Naive thymus-derived CD4-positive, alpha-beta T cell (primary cell): ENCODE measurements around the gene RD3L. TPM values are rescaled to one million over a fixed set of nuclear protein-coding genes. Genes with fewer than 3 reads are reported as not detected.

ENCODE experiments used
- ATAC-seq: fragments of 150-1000 bp; cut with Tn5 transposase; 2 replicates; pipeline ENCODE4 v1.10.0; 2021; ENCODE audit warnings: mild to moderate bottlenecking, moderate library complexity
- CTCF ChIA-PET: fragments of 350-600 bp; sonication (Branson Sonifier 250); formaldehyde crosslinking; loops from one replicate; lab custom pipeline; 2021; ENCODE audit warnings: antibody characterized with exemption; lab: Charles Lee
- POLR2A ChIA-PET: fragments of 350-600 bp; sonication (Branson Sonifier 250); formaldehyde crosslinking; loops from one replicate; lab custom pipeline; 2021; ENCODE audit warnings: antibody characterized with exemption, inconsistent platforms; lab: Charles Lee
- DNase-seq, 9 donors: peaks; one replicate each; pipeline versions ENCODE4 v3.0.0 to v3.0.0-alpha.2; 2020 to 2022; ENCODE audit warnings: mixed read lengths in 1 of 9
- H3K27ac ChIP-seq: one replicate; pipeline ENCODE4 v1.7.0; 2013; ENCODE audit warnings: mild to moderate bottlenecking, low read depth, low read length, moderate library complexity
- H3K27me3 ChIP-seq, 2 donors: one replicate each; pipeline ENCODE4 v1.7.0; 2013; ENCODE audit warnings: low read length in 2 of 2, mild to moderate bottlenecking in 2 of 2, moderate library complexity in 2 of 2; ENCODE audit not compliant: control insufficient read depth in 2 of 2, insufficient read depth in 2 of 2
- H3K36me3 ChIP-seq, 3 experiments: 1 replicate in 2 of 3; 2 replicates in 1 of 3; pipeline ENCODE4 v1.7.0; 2013; ENCODE audit warnings: low read length in 3 of 3, mild to moderate bottlenecking in 3 of 3, moderate library complexity in 1 of 3; ENCODE audit not compliant: insufficient read depth in 3 of 3, control insufficient read depth in 2 of 3
- H3K4me1 ChIP-seq, 2 donors: one replicate each; pipeline ENCODE4 v1.7.0; 2013; ENCODE audit warnings: low read length in 2 of 2, mild to moderate bottlenecking in 2 of 2, moderate library complexity in 1 of 2; ENCODE audit not compliant: control insufficient read depth in 2 of 2, insufficient read depth in 2 of 2
- H3K4me3 ChIP-seq: 2 replicates; pipeline ENCODE4 v1.7.0; 2013; ENCODE audit warnings: mild to moderate bottlenecking, low read length
- H3K9me3 ChIP-seq, 3 experiments: 1 replicate in 2 of 3; 2 replicates in 1 of 3; pipeline ENCODE4 v1.7.0; 2013; ENCODE audit warnings: low read length in 3 of 3; ENCODE audit not compliant: control insufficient read depth in 2 of 3
- H3K27ac Mint-ChIP-seq, 9 donors: one replicate each; pipeline ENCODE4 v1.8.0; 2020 to 2022; ENCODE audit warnings: mixed read lengths in 9 of 9, mild to moderate bottlenecking in 8 of 9, moderate library complexity in 5 of 9, inconsistent platforms in 2 of 9
- H3K27me3 Mint-ChIP-seq, 5 donors: one replicate each; pipeline ENCODE4 v1.8.0; 2021 to 2022; ENCODE audit warnings: mixed read lengths in 5 of 5, mild to moderate bottlenecking in 1 of 5
- H3K36me3 Mint-ChIP-seq, 5 donors: one replicate each; pipeline ENCODE4 v1.8.0; 2020 to 2022; ENCODE audit warnings: mixed read lengths in 5 of 5, mild to moderate bottlenecking in 3 of 5, inconsistent platforms in 1 of 5
- H3K4me1 Mint-ChIP-seq, 7 donors: one replicate each; pipeline ENCODE4 v1.8.0; 2020 to 2022; ENCODE audit warnings: mixed read lengths in 7 of 7, mild to moderate bottlenecking in 3 of 7, inconsistent platforms in 1 of 7
- H3K4me3 Mint-ChIP-seq, 10 donors: one replicate each; pipeline ENCODE4 v1.8.0; 2020 to 2022; ENCODE audit warnings: mild to moderate bottlenecking in 10 of 10, mixed read lengths in 10 of 10, moderate library complexity in 6 of 10, inconsistent platforms in 2 of 10
- H3K9me3 Mint-ChIP-seq, 11 donors: one replicate each; pipeline ENCODE4 v1.8.0; 2020 to 2022; ENCODE audit warnings: mixed read lengths in 11 of 11, mild to moderate bottlenecking in 4 of 11, inconsistent platforms in 1 of 11, moderate library complexity in 1 of 11
- intact Hi-C, 2 donors: fragments of 100-400 bp; cut with micrococcal nuclease; formaldehyde crosslinking; loops; one replicate each; pipeline ENCODE4 v1.15.1; 2023
- polyA plus RNA-seq, 2 donors: library from polyadenylated mRNA; unstranded; fragments of 300-500 nt; fragmentation: Illumina TruSeq; gene quantifications; one replicate each; pipeline ENCODE4 v1.2.3, GENCODE V29; 2021
- total RNA-seq, 6 experiments: library from RNA in 5 of 6; stranded (reverse) in 5 of 6; gene quantifications; 1 replicate in 5 of 6; 2 replicates in 1 of 6; pipeline ENCODE4 v1.2.3 and lab custom pipeline; 2021 to 2026

RD3L gene
- total and polyA plus RNA-seq, 7 experiments from 2014 or later: not detected

- Histone ChIP-seq H3K4me3 (no peak overlapping the region), H3K27ac (no peak overlapping the region), H3K27me3 (no peaks in the 10 kb centered on the region), H3K4me1 (no peaks in the 10 kb centered on the region), H3K9me3 (no peaks in the 10 kb centered on the region), H3K36me3 (no peaks in the 10 kb centered on the region)
- CTCF ChIA-PET: no interaction called here
- Mint-ChIP-seq H3K36me3 (peaks cover 0 to 2% (median 0%) of the 10 kb centered on the region in 5 donors), H3K9me3 (peaks cover 0 to 3% (median 0%) of the 10 kb centered on the region in 11 donors), H3K27me3 (no peaks in the 10 kb centered on the region), H3K4me1 (peaks cover 0 to 3% (median 0%) of the 10 kb centered on the region in 7 donors), H3K4me3 (no peak overlapping the region), H3K27ac (no peak overlapping the region)
- intact Hi-C loops: no loop called here
- ATAC-seq (peak; percentile 19), DNase-seq (no peak)
- POLR2A ChIA-PET: no interaction called here
These were observed 47.6 kb downstream of the RD3L start for GRCh38 chr14:103894723-103895059.

- H3K9me3 ChIP-seq: no peaks in the 10 kb centered on the region
- ChIA-PET POLR2A (no interaction called here), CTCF (no interaction called here)
- Mint-ChIP-seq H3K9me3 (peaks cover 0 to 3% (median 0%) of the 10 kb centered on the region in 11 donors), H3K4me1 (peaks cover 0 to 3% (median 0%) of the 10 kb centered on the region in 7 donors), H3K27ac (no peak overlapping the region), H3K4me3 (no peak overlapping the region), H3K27me3 (no peaks in the 10 kb centered on the region), H3K36me3 (peaks cover 0 to 2% (median 0%) of the 10 kb centered on the region in 5 donors)
- ATAC-seq (peak; percentile 14), DNase-seq (no peak)
- H3K27me3 ChIP-seq: no peaks in the 10 kb centered on the region
- no peak overlapping the region for H3K27ac ChIP-seq
- intact Hi-C loops: no loop called here
- no peaks in the 10 kb centered on the region for H3K36me3 ChIP-seq
- H3K4me1 ChIP-seq: no peaks in the 10 kb centered on the region
- no peak overlapping the region for H3K4me3 ChIP-seq
These were observed 48.2 kb downstream of the RD3L start for GRCh38 chr14:103894034-103894722.

GRCh38 chr14:103892247-103892646 lies 50.1 kb downstream of the RD3L start:
- intact Hi-C loops: no loop called here
- no peak overlapping the region for H3K4me3 Mint-ChIP-seq
- H3K27me3 Mint-ChIP-seq: no peaks in the 10 kb centered on the region
- DNase-seq (no peak), ATAC-seq (no peak)
- peaks cover 0 to 3% (median 0%) of the 10 kb centered on the region in 7 donors for H3K4me1 Mint-ChIP-seq
- Histone ChIP-seq H3K4me1 (no peaks in the 10 kb centered on the region), H3K27me3 (no peaks in the 10 kb centered on the region), H3K9me3 (no peaks in the 10 kb centered on the region), H3K27ac (no peak overlapping the region), H3K36me3 (no peaks in the 10 kb centered on the region), H3K4me3 (no peak overlapping the region)
- CTCF ChIA-PET: no interaction called here
- H3K27ac Mint-ChIP-seq: no peak overlapping the region
- peaks cover 0 to 3% (median 0%) of the 10 kb centered on the region in 11 donors for H3K9me3 Mint-ChIP-seq
- POLR2A ChIA-PET: no interaction called here
- peaks cover 0 to 2% (median 0%) of the 10 kb centered on the region in 5 donors for H3K36me3 Mint-ChIP-seq

- Mint-ChIP-seq H3K27ac (no peak overlapping the region), H3K9me3 (peaks cover 0 to 3% (median 0%) of the 10 kb centered on the region in 11 donors), H3K4me1 (peaks cover 0 to 3% (median 0%) of the 10 kb centered on the region in 7 donors), H3K4me3 (no peak overlapping the region), H3K27me3 (no peaks in the 10 kb centered on the region), H3K36me3 (peaks cover 0 to 2% (median 0%) of the 10 kb centered on the region in 5 donors)
- Histone ChIP-seq H3K36me3 (no peaks in the 10 kb centered on the region), H3K4me1 (no peaks in the 10 kb centered on the region), H3K27me3 (no peaks in the 10 kb centered on the region), H3K27ac (no peak overlapping the region), H3K4me3 (no peak overlapping the region), H3K9me3 (no peaks in the 10 kb centered on the region)
- ChIA-PET POLR2A (no interaction called here), CTCF (no interaction called here)
- DNase-seq: no peak
- intact Hi-C loops: no loop called here
- ATAC-seq: no peak
These were observed 50.6 kb downstream of the RD3L start for GRCh38 chr14:103891667-103892215.

GRCh38 chr14:103890821-103891666 lies 51.3 kb downstream of the RD3L start:
- Mint-ChIP-seq H3K4me1 (no peaks in the 10 kb centered on the region), H3K27ac (no peak overlapping the region), H3K27me3 (no peaks in the 10 kb centered on the region), H3K36me3 (no peaks in the 10 kb centered on the region), H3K9me3 (no peaks in the 10 kb centered on the region), H3K4me3 (no peak overlapping the region)
- ChIA-PET CTCF (no interaction called here), POLR2A (no interaction called here)
- no peak for ATAC-seq
- no peaks in the 10 kb centered on the region for H3K4me1 ChIP-seq
- H3K27ac ChIP-seq: no peak overlapping the region
- H3K36me3 ChIP-seq: no peaks in the 10 kb centered on the region
- no peak overlapping the region for H3K4me3 ChIP-seq
- intact Hi-C loops: no loop called here
- no peaks in the 10 kb centered on the region for H3K9me3 ChIP-seq
- no peak for DNase-seq
- no peaks in the 10 kb centered on the region for H3K27me3 ChIP-seq
